ENCODE results near the gene MYO7B.
"Not testable (repeated sequence)": the region's sequence is repeated elsewhere in the genome, so short reads cannot be mapped to it uniquely, and the experiment has no call there.

The MYO7B gene

DNA sequence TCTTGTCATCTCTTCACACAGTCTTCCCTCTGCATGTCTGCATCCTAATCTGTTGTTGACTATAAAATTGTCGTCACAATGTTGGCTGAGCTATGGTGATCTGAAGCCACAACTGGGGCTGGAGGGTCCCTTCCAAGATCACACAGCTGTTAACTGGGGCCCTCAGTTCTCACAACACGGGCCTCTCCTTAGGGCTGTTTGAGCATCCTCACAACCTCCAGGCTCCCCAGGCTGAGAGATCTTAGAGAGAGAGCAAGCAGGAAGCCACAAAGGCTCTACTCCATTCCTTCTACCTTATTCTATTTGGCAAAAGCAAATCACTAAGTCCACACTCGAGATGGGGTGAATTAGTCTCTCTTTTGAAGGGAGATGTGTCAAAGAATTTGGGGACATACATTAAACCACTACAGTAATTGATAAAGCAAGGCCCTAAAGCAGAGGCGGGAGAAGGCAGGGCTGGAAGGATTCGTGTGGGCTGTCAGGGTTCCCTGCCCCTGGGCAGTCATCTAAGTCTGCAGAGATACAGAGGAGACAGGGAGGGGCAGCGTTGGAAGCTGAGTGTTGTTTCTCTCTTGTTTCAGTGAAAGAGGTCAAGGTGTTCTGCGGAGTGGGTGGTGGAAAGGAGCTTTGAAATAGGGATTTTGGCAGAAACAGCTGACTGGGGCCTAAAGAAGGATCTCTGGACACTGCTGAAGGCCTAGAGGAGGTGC lies 15.9 kb downstream of the MYO7B start:
- DNase-seq (ENCODE audit: low read depth in 2 of 2) = no peak

DNA sequence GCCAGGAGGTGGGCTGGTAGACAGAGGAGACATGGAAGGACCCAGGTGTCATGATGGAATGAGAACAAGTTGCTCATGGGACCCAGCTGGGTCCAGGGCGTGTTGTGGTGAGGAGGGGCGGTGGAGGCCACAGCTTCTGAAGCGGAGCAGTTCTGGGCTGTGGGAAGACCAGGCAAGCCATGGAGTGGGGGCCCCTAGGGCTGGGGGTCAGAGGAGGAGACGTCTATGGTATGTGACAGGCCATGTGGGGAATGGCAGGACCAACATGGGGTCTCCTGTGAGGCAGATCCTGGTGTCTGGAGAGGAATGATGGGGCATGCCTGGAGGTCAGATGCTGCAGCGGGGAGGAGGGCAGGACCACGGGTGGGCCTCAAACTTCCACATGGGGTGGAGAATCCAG lies 16.9 kb downstream of the MYO7B start:
- DNase-seq (ENCODE audit: low read depth in 2 of 2) = no peak

DNA sequence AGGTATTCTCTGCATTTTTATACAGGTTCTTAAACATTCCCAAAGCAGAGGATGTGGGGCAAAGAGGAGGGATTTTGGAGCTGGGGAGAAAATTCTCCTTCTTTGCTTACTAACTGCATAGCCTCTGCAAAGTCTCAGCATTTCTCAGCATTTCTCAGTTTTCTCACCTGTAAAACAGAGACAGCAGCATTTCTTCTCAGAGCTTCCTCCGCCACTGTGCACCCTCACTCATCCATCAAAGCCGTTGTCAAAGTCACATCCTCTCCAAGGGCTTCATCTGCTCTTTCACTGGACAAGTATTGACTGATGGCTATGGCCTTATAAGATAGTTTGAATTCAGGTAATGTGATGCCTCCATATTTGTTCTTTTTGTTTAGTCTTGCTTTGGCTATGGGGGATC lies 17.4 kb downstream of the MYO7B start:
- DNase-seq (ENCODE audit: low read depth in 2 of 2) = no peak

DNA sequence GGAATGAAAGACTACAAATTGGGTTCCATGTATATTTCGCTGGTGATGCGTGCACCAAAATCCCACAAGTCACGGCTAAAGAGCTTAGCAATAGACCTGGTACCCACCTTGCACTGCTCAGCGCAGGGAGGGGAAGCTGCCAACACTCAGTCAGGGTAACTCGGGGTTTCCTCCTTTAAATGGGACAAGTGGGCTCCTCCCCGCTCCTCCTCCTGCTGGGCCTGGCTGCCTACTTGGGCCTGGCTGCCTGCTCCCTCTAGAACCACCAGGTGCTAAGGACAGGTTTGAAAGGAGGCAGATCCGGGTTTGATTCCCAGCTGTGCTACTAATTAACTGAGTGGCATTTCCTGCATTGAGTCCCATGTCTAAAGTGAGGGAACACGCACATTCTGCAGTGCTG lies 23.4 kb downstream of the MYO7B start:
- no peak for DNase-seq (ENCODE audit: low read depth in 2 of 2)

DNA sequence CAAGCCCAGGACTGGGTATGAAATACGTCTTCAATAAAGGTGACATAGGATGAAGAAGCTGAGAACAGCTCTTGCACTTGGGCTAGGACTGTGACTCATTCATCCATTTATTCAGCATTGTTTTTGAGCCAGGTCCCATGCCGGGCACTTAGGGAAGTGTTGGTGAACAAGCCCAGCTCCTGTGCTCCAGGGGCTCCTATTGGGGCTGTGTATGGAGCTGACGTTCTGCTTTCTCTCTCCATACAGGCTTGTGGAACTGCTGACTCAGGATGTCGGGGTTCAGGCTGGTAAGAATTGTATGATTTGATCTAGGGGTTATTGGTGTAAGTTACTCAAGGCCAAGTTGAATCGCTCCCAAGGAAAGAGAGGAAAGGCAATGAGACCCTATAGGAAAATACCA lies 24.0 kb downstream of the MYO7B start:
- no peak for DNase-seq (ENCODE audit: low read depth in 2 of 2)

DNA sequence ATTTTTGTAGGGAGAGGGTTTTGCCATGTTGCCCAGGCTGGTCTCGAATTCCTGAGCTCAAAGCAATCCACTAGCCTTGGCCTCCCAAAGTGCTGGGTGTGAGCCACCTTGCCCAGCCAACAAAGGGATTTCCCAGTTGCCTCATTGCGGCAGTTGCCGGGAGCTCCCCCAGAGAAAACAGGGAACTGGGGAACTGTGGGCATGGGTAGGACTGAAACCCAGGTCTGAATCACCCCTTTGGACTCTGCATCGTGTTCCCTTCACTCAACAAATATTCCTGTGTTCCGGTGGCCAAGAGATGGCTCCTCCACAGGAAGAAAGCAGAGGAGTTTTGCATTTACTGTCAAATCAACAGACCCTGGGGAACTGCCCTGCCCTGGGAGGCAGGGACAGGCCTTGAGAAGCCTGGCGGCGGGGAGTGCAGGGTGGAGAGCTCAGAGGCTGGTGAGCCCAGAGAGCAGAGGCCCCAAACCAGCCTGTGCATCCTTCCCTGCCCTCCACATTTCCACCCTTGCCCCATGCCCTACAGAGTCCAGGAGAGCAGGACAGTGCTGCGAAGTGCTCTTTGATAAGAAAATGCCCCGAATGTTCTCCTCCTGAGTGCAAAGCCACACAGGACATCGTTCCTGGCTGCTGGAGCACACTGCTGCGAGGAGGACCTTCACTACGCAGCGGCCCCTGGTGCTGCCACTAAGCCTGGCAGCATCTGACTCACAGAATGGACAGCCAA lies 24.9 kb downstream of the MYO7B start:
- no peak for DNase-seq (ENCODE audit: low read depth in 2 of 2)

DNA sequence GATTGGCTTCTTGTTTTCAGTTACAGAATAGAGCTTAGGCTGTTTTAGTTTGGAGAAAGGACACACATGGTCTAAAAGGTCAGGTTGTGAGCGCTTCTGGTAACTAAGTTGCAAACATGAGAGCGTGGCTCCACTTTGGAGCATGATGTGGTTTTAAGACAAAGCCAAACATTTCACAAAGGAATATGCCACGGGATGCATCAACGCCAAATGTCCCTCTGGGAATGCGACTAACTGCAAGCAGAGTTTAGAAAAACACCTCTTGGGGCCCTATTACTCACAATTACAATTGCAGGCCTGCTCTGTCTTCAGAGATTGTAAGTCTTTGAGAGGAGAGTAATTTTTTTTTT lies 25.4 kb downstream of the MYO7B start:
- no peak for DNase-seq (ENCODE audit: low read depth in 2 of 2)

DNA sequence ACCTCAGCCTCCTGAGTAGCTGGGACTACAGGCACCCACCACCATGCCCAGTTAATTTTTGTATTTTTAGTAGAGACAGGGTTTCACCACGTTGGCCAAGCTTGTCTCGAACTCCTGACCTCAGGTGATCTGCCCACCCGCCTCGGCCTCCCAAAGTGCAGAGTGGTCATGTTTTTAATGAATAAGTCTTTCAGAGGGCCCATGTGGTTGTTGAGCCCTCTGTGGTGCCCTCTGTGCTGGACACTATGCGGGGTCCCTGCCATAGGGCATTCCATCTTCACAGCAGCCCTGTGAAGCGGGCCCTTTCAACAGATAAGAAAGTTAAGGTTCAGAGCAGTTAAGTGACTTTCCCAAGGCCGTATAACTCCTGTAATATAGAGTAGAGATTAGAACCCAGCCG lies 25.9 kb downstream of the MYO7B start:
- DNase-seq (ENCODE audit: low read depth in 2 of 2) = no peak

DNA sequence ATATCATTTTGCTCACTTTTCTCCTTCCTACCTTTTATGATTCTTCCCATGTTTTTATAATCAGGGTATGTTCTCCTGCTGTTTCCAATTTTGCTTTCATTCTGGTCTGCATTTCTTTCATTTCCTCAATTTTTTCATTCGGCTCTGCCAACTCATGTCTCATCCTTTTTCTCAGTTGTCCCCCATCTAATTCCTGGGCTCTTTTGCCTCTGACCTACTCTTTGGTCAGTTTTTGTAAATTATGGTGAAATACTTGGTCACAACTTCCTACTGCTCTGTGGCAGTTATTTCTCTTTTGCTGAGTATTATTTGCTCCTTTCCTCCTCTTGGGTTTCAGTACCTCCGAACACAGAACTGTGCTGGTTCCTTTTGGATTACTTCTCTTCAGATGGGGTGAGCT lies 27.5 kb downstream of the MYO7B start:
- DNase-seq (ENCODE audit: low read depth in 2 of 2) = no peak

DNA sequence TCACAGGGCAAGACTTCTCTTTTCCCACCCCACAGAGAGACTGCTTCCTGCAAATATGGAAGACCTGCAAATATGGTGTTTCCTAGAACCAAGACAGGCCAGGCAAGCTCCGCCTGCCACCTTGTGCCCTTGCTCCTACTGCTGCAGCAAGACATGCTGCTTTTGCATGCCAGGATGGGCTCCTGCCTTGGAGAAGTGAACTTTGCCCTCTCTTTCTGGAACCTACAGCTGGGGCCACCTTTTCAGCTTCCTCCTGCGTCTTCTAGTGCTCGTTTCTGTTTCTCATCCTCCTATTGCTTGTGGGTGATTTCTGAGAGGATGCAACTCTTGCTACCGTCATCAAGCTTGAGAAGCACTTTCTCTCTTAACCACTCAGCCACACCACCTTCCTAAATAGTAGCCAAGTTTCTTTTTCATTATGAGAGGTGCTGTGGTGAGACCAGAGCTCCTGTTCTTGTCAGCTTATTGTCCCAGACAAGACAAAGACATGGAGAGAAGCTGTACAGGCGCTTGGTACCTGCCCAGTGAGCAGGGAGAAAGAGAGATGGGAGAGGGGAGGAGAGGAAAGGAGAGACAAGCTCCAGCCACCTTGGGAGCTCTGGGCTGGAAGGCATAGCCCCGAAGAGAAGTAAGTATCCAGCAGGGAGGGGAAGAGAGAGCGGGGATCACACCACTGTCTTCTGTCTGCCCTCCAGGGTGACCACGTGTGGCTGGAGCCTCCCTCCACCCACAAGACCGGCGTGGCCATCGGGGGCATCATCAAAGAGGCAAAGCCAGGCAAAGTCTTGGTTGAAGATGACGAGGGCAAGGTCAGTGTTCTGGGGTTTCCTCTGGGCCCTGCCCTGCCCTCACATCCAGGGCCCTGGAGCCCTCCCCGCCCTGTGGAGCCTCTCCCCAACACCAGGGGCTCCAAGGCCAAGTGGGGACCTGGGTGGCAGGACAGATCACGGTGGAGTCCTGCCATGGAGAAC lies 28.3 kb downstream of the MYO7B start:
- no peak for DNase-seq (ENCODE audit: low read depth in 2 of 2)

DNA sequence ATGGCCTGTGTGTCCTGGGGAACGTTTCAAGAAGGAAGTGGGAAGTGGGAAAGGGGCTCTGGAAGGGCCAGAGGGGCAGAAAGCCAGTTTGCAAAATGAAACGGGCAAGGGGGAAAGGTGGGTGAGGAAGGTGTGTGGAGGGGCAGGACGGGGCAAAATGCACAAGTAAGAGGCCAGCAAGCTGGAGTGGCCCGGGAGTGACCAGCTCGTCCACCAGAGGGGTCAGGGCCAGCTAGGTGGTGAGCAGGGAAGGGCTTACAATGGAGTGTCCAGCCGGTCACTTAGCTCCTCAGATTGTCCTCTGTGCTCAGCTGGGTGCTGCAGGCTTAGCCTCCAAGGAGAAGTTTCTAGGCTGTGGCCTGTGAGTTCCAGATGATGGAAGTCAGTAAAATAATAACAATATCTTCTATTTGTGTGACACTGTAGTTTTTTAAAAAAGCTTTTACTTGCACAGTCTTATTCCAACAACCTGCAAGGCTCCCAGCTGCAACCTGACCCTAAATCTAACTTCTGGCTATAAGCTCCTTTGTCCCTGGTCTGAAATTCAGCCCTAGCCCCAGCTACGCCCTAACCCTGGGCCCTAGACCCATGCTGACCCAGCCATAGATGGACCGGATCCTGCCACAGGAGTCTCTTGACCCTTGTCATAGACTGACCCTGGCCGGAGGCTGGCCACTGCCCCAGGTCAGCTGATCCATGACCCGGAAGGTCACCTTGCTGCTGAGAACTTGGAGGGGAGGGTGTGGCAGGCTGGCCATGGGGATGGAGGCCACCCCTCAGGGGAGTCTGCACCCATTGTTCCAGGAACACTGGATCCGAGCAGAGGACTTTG lies 29.2 kb downstream of the MYO7B start:
- no peak for DNase-seq (ENCODE audit: low read depth in 2 of 2)

DNA sequence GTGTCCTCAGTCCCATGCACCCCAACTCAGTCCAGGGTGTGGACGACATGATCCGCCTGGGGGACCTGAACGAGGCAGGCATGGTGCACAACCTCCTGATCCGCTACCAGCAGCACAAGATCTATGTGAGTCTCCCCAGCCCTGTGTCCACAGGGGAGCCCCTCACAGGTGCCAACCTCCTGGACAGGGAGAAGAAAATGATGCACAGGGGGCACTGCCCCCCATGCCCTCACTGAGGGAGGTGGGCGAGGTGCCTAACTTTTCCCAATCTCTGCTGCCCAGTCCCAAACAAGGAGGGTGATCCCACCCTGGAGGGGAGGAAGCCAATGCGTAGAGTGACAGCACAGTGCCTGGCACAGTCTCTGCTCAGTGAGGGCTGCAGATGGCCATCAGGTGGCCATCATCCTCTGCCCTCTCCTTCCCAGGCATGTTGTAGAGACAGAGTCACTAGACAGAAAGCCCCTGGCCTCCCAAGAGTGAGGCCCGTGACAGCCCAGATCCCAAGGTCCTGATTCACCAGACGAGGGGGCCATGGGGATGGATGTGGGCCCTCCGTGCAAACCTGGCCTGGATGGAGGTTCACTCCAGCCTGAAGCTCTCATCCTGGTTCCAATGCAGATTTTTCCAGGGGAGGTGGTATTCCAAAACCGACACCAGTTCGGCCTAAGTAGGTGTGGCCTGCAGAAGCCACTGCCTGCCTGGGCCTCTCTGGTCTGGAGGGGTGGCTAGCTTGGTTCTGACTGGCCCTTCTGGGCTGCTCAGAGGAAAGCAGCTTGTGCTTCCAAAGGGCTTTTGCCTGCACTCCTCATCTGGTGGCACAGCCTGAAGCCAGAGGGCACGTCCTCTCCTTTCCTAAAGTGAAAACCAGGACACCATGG lies 30.0 kb downstream of the MYO7B start:
- DNase-seq (ENCODE audit: low read depth in 2 of 2) = no peak

DNA sequence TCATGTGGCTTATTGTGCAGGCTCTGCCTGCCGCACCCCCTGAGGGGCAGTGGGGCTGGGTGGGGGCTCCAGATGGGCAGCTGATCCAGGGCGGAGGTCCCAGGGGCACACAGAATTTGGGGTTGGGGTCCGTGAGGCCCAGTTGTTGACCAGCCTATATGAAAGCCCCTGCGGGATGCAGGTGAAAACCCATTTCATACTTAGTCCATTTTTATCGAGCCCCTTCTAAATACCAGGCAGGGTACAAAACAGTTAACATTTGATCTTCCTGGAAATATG lies 30.6 kb downstream of the MYO7B start:
- DNase-seq (ENCODE audit: low read depth in 2 of 2) = no peak

DNA sequence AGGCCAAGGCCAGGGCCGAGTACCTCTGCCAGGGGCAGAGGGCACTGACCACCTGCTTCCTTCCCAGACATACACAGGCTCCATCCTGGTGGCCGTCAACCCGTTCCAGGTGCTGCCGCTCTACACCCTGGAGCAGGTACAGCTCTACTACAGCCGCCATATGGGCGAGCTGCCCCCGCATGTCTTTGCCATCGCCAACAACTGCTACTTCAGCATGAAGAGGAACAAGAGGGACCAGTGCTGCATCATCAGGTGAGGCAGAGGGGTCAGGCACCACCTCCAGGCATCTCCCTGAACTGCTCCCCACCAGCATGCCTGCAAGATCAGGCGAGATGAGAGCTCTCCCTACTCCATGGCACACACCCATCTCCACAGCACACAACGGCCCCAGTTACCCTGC lies 31.1 kb downstream of the MYO7B start:
- no peak for DNase-seq (ENCODE audit: low read depth in 2 of 2)

DNA sequence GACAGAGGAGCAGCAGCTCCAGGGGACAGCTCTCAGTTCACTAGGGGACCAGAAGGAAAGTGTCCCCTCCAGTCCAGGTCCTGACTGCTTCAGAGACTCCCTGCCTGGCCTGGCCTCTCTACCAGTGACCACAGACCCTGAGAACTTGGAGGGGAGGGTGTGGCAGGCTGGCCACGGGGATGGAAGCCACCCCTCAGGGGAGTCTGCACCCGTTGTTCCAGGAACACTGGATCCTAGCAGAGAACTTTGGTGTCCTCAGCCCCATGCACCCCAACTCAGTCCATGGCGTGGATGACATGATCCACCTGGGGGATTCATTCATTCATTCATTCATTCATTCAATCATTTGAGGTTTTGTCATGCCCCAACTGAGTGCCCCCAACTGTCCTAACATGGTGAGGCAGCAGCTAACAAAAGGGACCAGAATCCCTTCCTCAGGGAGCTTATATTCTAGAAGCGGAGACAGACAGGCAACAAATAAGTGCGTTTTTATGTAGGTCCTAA lies 31.9 kb downstream of the MYO7B start:
- DNase-seq (ENCODE audit: low read depth in 2 of 2) = no peak

DNA sequence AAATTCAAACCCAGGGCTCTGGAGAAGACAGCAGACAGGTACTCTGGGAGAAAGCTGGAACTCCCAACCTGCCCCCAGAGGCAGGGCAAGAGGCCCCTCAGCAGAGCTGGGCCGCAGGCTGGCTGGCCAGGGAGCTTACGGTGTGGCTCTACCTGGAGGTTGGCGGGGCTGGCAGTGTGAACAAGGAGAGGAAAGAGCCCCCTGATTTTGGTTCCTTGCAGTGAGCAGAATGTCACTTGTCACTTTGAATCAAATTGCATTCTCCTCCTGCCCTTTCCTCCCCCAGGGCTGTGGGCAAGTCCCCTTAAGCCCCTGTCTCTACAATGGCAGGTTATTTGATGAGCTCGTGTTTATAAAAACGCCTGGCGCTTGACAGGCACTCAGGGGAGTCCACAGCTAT lies 32.6 kb downstream of the MYO7B start:
- DNase-seq (ENCODE audit: low read depth in 2 of 2) = no peak

DNA sequence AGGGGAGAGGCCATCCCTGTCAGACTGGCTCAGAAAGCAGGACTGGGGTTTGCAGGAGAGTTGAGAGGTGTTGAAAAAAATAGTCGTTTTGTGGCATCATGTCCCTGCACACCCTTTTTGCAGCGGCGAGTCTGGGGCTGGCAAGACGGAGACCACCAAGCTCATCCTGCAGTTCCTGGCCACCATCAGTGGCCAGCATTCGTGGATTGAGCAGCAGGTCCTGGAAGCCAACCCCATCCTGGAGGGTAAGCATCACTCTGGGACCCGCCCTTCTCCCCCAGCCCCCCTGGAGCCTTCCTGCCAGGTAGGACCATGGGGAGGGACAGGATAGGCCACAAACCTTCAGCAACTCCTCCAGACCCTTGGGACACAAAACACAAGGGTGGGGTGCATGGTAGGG lies 34.2 kb downstream of the MYO7B start:
- DNase-seq (ENCODE audit: low read depth in 2 of 2) = no peak

DNA sequence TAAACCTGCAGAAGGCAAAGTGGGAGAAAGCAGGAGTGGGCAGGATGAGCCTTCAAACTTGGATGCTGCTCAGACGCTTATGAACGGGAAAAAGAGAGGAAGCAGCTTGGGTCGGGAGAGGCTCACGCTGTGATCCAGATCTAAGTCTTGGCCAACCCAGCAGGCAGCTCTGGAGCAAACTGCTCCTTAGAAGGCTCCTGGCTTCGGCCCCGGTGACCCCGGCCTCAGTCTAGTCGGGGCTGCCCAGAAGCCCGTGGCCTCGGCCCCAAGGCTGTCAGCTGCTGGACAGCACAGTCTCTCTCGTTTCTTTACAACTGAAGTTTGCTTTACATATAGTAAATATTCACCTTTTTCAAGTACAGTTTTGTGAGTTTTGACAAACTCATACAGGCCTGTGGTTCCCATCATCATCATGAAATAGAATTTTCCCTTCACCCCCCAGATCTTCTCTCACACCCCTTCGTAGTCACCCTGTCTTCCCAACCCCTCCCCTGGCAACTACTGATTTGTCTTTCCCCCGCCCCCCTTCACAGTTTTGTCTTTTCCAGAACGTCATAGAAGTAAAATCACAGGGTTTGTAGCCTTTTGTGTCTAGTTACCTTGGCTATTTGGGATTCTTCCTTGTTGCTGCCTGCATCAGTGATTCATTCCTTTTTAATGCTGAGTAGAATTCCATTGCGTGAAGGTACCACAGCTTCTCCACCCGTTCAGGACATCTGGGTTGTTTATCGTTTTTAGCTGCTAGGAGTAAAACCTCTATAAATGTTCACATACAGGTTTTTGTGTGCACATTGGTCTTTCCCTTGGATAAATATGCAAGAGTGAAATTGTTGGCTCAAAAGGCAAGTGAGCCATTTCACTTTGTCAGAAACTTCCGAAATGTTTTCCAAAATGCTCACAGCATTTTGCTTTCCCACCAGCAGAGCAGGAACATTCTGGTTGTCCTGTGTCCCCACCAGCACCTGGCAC lies 35.1 kb downstream of the MYO7B start:
- DNase-seq (ENCODE audit: low read depth in 2 of 2) = no peak

DNA sequence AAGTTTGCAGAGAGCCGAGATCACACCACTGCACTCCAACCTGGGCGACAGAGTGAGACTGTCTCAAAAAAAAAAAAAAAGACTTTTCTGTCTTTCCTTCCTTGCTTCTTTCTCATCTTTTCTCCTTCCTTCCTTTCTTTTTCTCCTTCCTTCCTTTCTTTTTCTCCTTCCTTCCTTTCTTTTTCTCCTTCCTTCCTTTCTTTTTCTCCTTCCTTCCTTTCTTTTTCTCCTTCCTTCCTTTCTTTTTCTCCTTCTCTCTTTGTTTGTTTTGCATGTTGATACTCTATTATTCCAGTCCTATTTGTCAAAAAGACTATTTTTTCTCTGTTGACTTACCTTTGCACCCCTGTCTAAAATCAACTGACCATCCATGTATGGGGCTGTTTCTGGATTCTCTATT lies 36.9 kb downstream of the MYO7B start:
- DNase-seq (ENCODE audit: low read depth in 2 of 2) = not testable (repeated sequence)

DNA sequence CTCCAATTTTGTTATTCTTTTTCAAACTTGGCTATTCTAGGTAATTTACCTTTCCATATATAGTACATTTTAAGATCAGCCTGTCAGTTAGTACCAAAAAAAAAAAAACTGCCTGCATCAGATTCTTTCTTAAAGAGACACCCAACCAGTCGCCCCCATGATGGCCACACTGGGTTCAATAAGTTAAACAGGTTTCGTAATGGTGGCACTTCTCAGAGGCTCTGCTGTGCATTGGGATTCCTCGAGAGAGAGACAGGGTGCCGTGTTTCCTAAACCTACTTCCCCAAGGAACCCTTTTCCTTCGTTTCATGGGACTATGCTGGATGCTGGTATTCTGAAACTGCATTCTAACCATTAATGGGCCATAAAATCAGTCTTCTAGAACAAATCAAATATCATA lies 37.4 kb downstream of the MYO7B start:
- DNase-seq (ENCODE audit: low read depth in 2 of 2) = no peak

Data from activated CD8-positive, alpha-beta memory T cell treated with anti-CD3 and anti-CD28 coated beads for 4 hours (primary cell).